Adipose tissue (tissue), 3 donors: ENCODE results near the gene VRK3. TPM values are rescaled to one million over a fixed set of nuclear protein-coding genes. Genes with fewer than 3 reads are reported as not detected.
"Not testable (repeated sequence)": the region's sequence is repeated elsewhere in the genome, so short reads cannot be mapped to it uniquely, and the experiment has no call there.

Experiments used
- H3K27ac ChIP-seq: one replicate; pipeline ENCODE4 v1.5.1; 2013; ENCODE audit warnings: low read depth, low read length
- WGBS, 3 donors: extraction: QIAGEN DNeasy Blood & Tissue Kit; methylation state at CpG; one replicate each; pipeline ENCODE4 v1.1.7; 2013; 5-methylcytosine and 5-hydroxymethylcytosine counted together
- polyA plus RNA-seq, 3 donors: library from polyadenylated mRNA; stranded (reverse); fragments of 200-250 nt; gene quantifications; one replicate each; pipeline ENCODE4 v1.2.3, GENCODE V29; 2013
- donor health status: healthy with polysubstance abuse.
- donor health status: Bipolar disorder and iron deficiency.
- donor health status: healthy.

VRK3 gene
- polyA plus RNA-seq, 3 donors = 20.0 to 25.9 (median 25.6) TPM

GRCh38 chr19:49949742-49950589 is 75.2 kb downstream of the VRK3 start:
- 68 to 79% (median 77%) methylated on average over 11 of the region's 11 CpGs for WGBS, 3 donors
- H3K27ac ChIP-seq = no peak overlapping the region

- WGBS, 3 donors = 70 to 89% (median 88%) methylated on average over 8 of the region's 8 CpGs
- H3K27ac ChIP-seq = no peak overlapping the region
Observed at GRCh38 chr19:49946415-49946814, 78.8 kb downstream of the VRK3 start.

DNA sequence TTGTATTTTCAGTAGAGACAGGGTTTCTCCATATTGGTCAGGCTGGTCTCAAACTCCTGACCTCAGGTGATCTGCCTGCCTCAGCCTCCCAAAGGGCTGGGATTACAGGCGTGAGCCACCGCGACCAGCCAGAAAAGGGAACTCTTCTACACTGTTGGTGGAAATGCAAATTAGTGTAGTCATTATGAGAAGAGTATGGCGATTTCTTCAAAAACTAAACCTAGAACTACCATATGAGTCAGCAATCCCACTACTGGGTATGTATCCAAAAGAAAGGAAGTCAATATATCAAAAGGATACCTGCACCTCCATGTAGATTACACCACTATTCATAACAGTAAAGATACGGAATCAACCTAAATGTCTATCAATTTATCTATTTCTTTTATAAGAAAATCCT is 80.6 kb downstream of the VRK3 start:
- WGBS, 3 donors = 58 to 93% (median 75%) methylated on average over 5 of the region's 5 CpGs

GRCh38 chr19:49940482-49940791 is 84.7 kb downstream of the VRK3 start:
- 90 to 92% (median 91%) methylated on average over 5 of the region's 5 CpGs for WGBS, 3 donors
- no peak overlapping the region for H3K27ac ChIP-seq

More for the DNA sequence above, 80.6 kb downstream of the VRK3 start:
- not testable (repeated sequence) for H3K27ac ChIP-seq

DNA sequence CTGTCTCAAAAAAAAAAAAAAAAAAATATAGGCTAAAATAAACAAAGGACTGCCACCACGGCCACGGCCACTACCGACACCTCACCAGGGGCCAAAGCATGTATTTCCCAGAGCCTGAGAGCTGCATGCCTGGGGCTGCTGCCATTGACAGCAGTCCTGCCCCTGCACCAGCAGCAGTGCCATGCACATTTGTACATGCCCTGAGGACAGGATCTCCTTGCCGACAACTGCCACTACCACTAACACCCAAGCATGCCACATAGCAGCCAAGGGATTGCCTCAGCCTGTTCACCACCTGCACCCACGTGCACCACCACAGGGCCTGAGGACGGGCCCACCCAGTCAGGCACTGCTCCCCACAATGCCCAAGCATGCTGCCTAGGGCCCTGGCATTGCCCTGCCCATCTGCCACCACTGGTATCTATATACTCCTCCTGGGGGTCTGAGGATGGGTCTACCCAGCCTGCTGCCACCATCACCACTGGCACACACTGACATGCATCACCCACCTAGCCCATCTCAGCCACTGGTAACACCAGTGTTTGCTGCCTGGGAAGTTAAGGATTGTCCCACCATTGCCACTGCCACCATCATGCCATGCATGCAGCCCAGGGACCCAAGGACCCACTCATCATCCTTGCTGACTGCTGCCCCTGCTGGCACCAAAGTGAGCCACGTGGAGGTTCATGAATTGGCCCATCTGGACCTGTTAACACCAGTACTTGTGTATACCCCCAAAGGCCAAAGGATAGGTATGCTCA is 85.3 kb downstream of the VRK3 start:
- H3K27ac ChIP-seq = no peak overlapping the region
- 48 to 79% (median 78%) methylated on average over 7 of the region's 7 CpGs for WGBS, 3 donors

- WGBS, 3 donors = 47 to 71% (median 68%) methylated on average over 4 of the region's 4 CpGs
- no peak overlapping the region for H3K27ac ChIP-seq
Observed at GRCh38 chr19:49938662-49939061, 86.5 kb downstream of the VRK3 start.

GRCh38 chr19:49937750-49938381 is 87.3 kb downstream of the VRK3 start:
- 10 to 20% (median 19%) methylated on average over 35 of the region's 35 CpGs for WGBS, 3 donors

GRCh38 chr19:49936549-49936948 is 88.6 kb downstream of the VRK3 start:
- 59 to 74% (median 67%) methylated on average over 5 of the region's 5 CpGs for WGBS, 3 donors
- no peak overlapping the region for H3K27ac ChIP-seq

More at GRCh38 chr19:49937750-49938381, 87.3 kb downstream of the VRK3 start:
- H3K27ac ChIP-seq = no peak overlapping the region

DNA sequence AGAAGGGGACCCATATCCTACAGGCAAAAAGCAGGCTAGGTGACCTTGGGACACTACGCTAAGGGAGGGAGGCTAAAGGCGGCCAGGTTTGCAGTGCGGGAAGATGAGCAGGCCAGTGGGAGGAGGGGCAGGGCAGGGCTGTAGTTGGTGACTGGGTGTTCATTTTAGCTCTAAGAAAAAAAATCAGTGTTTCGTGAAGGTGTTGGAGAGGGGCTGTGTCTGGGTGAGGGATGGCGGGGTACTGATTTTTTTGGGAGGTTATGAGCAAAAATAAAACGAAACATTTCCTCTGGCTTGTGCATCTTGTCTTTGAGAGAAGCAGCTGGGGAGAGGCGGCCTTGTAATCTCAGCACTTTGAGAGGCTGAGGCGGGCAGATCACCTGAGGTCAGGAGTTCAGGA is 91.5 kb downstream of the VRK3 start:
- H3K27ac ChIP-seq = no peak overlapping the region
- WGBS, 3 donors = 75 to 90% (median 86%) methylated on average over 8 of the region's 8 CpGs

DNA sequence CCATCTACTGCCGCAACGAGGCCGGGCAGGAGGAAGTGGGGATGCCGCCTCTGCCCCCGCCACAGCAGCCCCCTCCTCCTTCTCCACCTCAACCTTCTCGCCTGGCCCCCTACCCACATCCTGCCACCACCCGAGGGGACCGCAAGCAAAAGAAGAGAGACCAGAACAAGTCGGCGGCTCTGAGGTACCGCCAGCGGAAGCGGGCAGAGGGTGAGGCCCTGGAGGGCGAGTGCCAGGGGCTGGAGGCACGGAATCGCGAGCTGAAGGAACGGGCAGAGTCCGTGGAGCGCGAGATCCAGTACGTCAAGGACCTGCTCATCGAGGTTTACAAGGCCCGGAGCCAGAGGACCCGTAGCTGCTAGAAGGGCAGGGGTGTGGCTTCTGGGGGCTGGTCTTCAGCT is 92.4 kb downstream of the VRK3 start:
- H3K27ac ChIP-seq = no peak overlapping the region
- 84 to 95% (median 90%) methylated on average over 19 to 25 of the region's 25 CpGs for WGBS, 3 donors

DNA sequence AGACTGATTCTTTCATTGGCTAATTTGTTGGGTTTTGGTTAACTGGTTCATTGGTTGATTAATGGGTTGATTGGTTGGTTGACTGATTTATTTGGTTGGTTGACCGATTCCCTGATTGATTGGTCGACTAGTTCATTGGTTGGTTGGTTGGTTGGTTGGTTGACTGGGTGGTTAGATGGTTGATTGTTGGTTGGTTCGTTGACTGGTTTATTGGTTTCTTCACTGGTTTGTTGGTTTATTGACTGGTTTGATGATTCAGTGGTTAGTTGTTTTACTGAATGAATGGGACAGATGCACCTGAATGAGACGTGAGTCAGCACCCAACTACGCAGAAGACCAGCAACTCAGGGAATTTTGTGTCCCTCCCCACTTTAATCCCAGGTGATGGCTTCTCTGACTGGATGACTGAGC is 93.1 kb downstream of the VRK3 start:
- 91 to 96% (median 95%) methylated on average over 5 of the region's 5 CpGs for WGBS, 3 donors
- no peak overlapping the region for H3K27ac ChIP-seq

DNA sequence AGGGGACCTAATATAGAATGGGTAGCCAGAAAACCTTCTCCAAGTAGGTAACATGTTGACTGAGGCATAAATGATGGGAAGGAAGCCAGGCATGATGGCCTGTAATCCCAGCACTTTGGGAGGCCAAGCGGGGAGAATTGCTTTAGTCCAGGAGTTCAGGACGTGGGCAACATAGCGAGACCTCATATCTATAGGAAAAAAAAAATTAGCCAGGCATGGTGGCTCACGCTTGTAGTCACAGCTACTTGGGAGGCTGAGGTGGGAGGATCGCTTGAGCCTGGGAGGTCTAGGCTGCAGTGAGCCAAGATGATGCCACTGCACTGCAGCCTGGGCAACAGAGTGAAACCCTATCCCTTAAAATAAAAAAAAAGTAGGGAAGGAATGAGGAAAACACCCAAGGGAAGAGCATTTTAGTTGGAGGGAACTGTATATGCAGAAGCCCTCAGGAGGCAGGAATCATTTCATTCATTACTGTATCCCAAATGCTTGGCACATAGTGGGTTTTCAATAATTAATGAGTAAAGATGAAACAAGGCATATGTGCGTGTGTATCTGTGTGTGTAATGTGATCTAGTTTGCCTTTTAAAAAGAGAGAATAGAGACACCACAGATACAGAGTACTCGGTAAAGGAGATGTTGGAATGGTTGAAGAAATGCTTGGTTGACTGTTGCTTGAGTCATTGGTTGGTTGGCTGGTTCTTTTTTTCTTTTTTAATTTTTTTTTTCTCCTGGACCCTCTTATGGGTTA is 93.7 kb downstream of the VRK3 start:
- no peak overlapping the region for H3K27ac ChIP-seq
- 91 to 93% (median 92%) methylated on average over 7 of the region's 7 CpGs for WGBS, 3 donors

DNA sequence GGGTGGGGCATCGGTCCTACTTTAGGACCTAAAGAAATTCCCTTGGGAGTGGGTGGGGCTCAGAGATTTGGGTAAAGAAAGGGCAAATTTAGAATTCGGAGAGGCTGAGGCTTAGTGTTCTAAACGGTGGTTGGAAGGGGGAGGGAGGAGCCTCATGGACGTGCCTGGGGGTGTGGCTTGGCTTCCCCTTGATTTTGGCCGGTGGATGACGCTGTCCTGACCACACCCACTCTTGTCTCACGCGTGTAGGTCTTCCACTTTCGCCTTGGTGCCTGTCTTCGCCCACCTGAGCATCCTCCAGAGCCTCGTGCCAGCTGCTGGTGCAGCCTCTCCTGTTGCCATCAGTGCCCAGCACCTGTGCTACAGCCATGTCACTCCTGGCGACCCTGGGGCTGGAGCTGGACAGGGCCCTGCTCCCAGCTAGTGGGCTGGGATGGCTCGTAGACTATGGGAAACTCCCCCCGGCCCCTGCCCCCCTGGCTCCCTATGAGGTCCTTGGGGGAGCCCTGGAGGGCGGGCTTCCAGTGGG is 94.6 kb downstream of the VRK3 start:
- no peak overlapping the region for H3K27ac ChIP-seq
- 59 to 64% (median 61%) methylated on average over 15 of the region's 15 CpGs for WGBS, 3 donors

DNA sequence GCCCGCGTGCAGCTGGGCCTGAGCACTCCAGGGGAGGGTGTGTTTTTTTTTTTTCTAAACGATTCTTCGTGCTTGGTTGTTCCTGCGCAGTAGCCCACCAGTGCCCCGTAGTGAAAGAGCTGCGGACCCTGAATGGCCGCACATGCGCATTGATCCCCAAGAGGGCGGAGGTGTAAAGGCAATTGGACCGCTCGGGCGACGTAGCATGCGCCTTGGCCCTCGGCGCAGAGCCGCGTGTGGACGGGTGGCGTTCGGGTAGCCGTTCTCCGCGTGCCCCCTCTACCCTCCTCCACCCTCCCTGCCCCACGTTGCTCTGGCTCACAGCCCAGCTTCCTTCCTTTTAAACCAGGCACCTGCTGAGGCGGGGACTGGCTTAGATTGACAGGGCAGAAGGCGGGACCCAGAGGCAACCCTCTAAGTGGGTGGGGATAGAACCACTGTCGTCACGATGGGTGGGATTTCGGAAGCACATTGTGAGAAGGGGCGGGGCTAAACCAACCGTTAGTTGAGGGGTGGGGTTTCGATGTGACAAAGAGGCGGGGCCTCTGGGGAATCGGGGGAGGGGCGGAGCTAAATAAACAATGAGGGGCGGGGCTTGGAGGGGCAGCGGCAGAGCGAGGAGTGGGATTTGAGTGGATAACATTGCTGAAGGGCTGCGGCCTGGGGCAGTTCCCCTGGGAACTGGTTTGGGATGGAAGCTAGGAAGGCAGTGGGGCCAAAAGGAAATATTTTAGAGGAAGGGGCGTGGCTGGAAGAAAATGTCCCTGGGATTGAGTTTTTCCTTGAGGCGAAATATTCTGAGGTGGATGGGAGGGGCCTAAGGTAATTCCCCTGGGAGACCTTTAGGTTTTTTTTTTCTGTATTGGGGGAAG is 95.3 kb downstream of the VRK3 start:
- H3K27ac ChIP-seq = no peak overlapping the region
- WGBS, 3 donors = 2 to 4% (median 2%) methylated on average over 43 of the region's 43 CpGs

- 0 to 1% (median 1%) methylated on average over 41 to 48 of the region's 48 CpGs for WGBS, 3 donors
- peak within 1 kb of the TSS; percentile 59 for H3K27ac ChIP-seq
Observed at GRCh38 chr19:49929121-49929610, 96.0 kb downstream of the VRK3 start, which contains the start of the genes ATF5 and NUP62. ATF5 (plus strand) TSS chr19:49929205; CDS start chr19:49930851, 1,646 bp downstream. NUP62 (minus strand) TSS chr19:49929504; CDS start chr19:49909807, 19,697 bp downstream.

- no peak overlapping the region for H3K27ac ChIP-seq
- 82 to 83% (median 83%) methylated on average over 14 of the region's 14 CpGs for WGBS, 3 donors
Observed at GRCh38 chr19:49927526-49928264, 97.5 kb downstream of the VRK3 start.
